HG02938 (cell line): Measurements from ENCODE around the gene DIPK1C.

Source experiments
- ATAC-seq: cut with Tn5 transposase; IDR thresholded peaks from one replicate; pipeline ENCODE4 v1.9.1; 2021; ENCODE audit warnings: mild to moderate bottlenecking, moderate library complexity; ENCODE audit not compliant: unreplicated experiment

DIPK1C gene

GRCh38 chr18:74486119-74486849, 29.2 kb upstream of the DIPK1C start:
- ATAC-seq, result no peak

DNA sequence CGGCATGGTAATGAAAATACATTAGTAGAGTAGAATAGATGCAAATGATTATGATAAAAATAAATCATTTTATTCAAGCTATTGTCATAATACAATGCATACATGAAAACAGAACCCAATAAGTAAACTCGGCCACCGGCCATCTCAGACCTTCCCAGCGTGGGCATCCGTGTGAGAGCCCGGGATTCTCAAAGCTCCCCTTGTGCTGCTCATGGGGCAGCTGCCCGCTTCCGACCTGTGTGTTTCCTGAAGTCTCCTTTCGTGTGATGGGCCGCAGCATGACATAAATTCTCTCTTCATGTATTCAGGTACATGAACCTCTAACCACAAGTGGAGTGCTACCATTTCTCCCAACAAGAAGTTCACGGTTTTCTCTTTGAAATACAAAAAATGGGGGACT, 25.6 kb upstream of the DIPK1C start:
- no peak for ATAC-seq

DNA sequence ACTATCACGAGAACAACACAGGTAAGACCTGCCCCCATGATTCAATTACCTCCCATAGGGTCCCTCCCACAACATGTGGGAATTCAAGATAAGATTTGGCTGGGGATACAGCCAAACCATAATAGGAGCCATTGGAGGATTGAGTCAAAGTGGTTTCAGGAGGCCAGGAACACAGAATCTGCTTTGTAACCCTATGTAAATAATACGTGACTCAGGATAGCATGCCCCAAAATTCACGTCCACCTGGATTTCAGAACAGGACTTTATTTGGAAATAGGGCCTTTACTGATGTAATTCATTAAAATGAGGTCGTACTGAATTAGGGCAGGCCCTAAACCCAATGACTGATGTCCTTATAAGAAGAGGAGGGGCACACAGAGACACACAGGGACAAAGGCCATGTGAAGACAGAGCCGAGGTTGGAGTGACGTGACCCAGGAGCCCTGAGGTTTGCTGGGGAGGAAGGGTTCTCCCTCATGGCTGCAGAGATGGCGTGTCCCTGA, 23.1 kb upstream of the DIPK1C start:
- no peak for ATAC-seq

GRCh38 chr18:74479486-74480148, 22.5 kb upstream of the DIPK1C start:
- no peak for ATAC-seq

- no peak for ATAC-seq
Measured at GRCh38 chr18:74478880-74479279, 21.8 kb upstream of the DIPK1C start.

DNA sequence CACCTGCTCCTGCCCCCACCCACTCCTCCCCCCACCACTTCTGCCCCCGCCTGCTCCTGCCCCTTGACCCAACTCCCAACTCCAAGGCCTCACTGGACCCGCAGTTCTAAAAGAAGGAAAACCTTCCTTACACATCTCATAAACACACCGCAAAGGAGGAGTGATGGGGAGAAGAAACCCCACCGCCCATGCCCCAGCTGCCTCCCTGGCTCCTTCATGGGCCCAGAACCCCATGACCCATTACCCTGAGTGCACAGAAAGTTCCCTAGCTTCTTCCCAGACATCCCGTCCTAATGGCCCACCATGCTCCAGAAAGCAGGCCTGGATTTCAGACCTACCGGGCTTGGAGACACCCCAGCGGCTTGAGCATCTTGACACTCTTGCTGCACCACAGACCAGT, 21.2 kb upstream of the DIPK1C start:
- ATAC-seq, result no peak

DNA sequence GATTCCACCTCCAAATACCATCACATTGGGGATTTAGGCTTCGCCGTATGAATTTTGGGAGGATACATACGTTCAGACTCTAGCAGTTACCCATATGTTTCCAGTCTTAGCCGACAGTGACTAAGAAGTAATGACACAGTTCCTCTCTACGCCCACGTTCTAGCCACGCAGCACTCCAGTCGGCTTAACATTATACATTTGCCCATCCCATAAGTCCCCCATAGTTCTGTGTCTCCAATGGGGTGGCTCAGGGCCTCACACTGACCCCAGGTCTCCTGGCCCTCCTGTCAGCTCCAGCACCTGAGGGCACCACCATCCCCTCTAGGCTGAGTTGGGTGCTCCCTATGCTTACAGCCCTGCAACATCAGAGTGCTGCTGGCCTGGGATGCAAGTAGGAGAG, 20.7 kb upstream of the DIPK1C start:
- no peak for ATAC-seq

DNA sequence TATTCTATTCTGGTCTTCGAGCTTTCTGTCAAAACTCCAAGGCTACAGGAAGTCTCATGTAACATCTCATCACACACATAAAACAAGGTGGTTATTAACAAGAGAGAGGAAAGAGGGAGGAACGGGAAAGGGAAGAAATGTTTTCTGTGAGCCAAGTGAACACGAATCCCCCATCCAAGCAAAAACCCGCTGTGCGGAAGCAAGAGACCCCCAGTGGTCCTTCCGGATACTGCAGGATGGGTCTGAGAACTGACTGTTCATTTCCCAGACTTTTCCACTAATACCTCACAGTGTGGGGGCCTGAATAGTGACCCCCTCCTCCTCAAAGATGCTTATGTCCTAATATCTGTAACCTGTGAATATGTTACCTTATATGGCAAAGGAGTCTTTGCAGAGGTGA, 19.0 kb upstream of the DIPK1C start:
- no peak for ATAC-seq

GRCh38 chr18:74473976-74474640, 17.0 kb upstream of the DIPK1C start:
- ATAC-seq, result no peak

DNA sequence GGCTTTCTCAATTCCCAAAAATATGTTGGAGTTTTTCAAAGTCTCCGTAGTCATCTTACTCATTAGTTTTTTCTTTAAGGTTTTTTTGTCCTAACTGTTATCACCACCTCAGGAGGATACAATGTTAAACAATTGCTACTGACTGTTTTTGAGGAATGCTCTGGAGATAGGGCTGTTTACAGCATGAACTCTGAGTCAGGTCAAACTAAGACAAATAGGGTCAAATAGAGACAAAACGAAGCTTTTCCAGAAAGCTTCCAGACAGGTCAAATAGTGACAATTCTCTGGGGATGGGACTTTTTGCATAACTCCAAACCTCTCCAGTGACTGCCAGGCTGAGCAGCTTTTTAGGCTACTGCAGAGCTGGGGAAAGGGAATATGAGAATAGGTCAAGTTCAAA, 15.2 kb upstream of the DIPK1C start:
- ATAC-seq, result no peak

DNA sequence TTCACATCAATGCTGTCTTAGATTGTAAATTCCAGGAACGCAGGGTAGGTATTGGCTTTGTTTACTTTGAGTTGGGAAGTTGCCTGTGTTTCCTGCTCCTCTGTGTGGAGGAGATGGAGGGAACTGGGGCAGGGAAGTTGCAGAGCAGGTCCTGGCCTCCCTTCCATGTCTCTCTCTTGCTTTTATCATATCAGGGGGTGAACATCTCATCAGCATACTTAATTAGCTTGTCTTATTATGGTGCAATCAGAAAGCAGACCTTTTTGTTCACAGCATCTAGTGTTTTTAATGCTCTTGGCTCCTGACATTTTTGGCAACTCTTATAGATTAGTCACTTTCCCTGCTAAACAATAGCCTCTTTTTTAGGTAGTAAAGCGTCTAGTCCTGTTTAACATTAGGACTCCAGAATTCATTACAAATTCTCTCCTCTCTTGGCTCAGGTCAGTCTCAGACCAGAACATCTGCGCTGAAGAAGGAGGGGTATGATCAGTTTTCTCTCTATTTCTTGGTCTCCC, 11.5 kb upstream of the DIPK1C start:
- ATAC-seq, result no peak

- no peak for ATAC-seq
Measured at GRCh38 chr18:74465775-74466174, 8.7 kb upstream of the DIPK1C start.

GRCh38 chr18:74463983-74464382, 6.9 kb upstream of the DIPK1C start:
- no peak for ATAC-seq

GRCh38 chr18:74463254-74463653, 6.1 kb upstream of the DIPK1C start:
- no peak for ATAC-seq

DNA sequence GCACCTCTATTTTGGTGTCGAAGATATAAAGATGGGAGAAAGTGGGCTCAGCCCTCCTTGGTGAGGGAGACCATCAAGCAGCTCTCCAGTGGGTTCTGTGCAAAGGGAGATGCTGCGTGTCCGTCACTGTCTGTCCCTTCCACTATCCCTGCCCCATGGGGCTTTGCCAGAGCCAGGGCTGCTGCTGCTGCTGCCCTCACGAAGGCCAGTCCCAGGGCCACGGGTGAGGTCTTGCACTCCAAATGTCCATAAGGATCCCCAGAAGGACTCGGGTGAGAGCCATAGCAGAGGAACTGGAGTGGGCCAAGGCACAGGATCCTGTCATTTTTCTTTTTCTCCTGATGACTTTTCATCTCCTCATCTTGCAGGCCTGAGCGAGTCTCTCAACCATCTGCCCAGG, 3.7 kb upstream of the DIPK1C start:
- ATAC-seq, result no peak

- no peak for ATAC-seq
Measured at GRCh38 chr18:74459889-74460288, 2.8 kb upstream of the DIPK1C start.

- no peak for ATAC-seq
Measured at GRCh38 chr18:74457725-74458421, 765 bp upstream of the DIPK1C start.

GRCh38 chr18:74456349-74457042, 612 bp downstream of the DIPK1C start:
- no peak for ATAC-seq

GRCh38 chr18:74456017-74456348, 1.1 kb downstream of the DIPK1C start:
- no peak for ATAC-seq

DNA sequence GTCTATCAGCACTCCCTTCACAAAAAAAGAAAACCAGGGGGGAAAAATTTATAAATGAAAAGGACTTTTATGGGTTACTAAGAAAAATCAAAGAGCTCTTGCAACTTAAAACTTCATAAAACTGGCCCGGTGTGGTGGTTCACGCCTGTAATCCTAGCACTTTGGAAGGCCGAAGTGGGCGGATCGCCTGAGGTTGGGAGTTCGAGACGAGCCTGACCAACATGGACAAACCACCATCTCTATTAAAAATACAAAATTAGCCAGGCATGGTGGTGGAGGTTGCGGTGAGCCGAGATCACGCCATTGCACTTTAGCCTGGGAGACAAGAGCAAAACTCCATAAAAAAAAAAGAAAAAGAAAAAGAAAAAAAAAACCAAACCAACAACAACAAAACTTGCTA, 1.7 kb downstream of the DIPK1C start:
- ATAC-seq, result no peak

DNA sequence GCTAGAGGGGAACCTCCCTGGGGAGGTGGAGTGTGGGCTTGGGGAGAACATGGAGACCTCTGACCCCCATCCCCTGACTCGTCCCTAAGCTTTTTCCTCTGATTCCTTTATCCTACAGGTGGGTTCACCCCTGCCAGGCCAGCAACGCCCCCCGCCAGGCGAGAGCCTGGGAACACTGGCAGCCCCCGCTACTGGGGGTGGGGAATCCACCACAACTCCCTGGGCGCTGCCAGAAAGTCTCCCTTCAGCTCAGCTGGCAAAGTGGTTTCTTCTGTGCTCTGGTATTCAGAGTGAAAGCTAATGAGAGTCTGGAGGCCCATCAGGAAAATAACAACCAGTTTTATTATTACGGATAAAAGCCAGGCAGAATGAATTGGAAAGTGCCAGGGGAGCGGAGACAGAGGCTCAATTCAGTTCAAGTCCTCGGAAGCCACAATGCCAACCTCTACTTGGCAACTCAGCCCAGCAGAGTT, 2.8 kb downstream of the DIPK1C start:
- no peak for ATAC-seq
